SH-SY5Y (cell line): ENCODE results near the gene ID3.

Source experiments
- GATA2 ChIP-seq: IDR thresholded peaks from 2 replicates; pipeline ENCODE4 v1.6.1; 2011; ENCODE audit warnings: mild to moderate bottlenecking, low read depth, low read length
- GATA3 ChIP-seq: IDR thresholded peaks from 2 replicates; pipeline ENCODE4 v1.6.1; 2011; ENCODE audit warnings: low read depth, mild to moderate bottlenecking, low read length, moderate library complexity

DNA sequence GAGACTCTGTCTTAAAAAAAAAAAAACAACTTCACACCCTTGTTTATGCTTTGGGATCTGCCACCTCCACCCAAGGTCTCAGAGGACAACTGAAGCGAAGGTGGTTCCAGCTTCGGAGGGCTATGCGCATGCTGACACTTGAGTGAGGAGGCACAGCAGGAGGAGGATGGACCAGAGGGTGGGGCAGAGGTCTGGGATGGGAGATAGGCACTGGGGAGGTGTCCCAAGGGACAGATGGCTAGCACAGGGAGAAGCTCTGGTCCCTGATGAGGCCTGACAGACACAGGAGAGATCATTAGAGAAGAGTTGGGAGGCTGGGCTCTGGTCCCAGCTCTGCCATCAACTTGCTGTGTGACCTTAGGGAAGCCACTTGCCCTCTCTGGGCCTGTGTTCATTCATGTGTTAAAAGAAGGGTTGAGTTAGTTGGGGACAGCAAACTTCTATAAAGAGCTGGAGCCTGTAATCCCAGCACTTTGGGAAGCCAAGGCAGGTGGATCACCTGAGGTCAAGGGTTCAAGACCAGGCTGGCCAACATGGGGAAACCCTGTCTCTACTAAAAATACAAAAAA is 45.1 kb downstream of the ID3 start:
- TF ChIP-seq GATA2 (no peak), GATA3 (no peak)
